ENCODE measurements around the gene IRX2. TPM values are rescaled to one million over a fixed set of nuclear protein-coding genes. Genes with fewer than 3 reads are reported as not detected.

The IRX2 gene
- total RNA-seq, 1 experiment from 2014 or later: not detected

DNA sequence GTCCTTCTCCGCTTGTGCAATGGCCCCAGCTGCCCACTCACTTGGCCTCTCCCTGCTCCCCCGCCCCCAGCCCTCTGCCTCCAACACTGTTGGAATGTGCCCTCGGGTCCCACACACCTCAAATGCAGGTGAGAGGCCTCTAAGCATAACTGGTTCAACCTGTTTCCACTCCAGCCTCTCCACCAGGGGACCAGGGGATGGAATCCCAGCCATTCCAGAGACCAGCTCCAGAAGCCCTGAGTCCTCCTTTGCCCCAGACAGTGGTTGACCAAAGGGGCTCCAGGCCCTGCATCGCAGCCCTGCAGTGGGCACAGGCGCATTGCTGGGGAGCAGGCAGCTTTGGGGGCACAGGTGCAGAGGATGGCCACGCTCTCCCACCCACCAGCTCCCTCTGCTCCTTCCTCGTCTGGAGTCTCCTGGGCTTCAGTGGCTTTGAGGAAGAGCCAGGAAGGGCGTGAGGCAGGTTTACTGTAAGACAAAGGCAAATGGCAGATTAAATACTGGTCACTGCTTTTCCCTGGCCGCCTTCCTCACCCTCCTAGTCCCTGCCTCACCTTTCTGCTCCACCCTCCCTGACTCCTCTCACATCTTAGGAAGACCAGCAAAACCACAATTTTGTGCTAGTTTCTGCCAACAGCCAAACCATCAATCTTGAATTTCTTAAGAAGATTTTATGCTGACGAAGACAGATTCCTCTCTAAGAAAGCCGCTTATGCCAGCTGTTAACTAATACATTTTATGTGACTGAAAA is 29.1 kb upstream of the IRX2 start:
- CTCF ChIA-PET: no interaction called here
- Histone ChIP-seq H3K27me3 (replicated peaks; ENCODE audit: insufficient read depth, low read depth, low read length, poor library complexity) (no peaks in the 10 kb centered on the region), H3K9me3 (ENCODE audit: low read depth, low read length, poor library complexity, severe bottlenecking) (peaks cover 21% of the 10 kb centered on the region), H3K36me3 (ENCODE audit: insufficient read depth, low read length, poor library complexity, severe bottlenecking) (no peaks in the 10 kb centered on the region), H3K4me3 (ENCODE audit: low read depth, low read length, poor library complexity, severe bottlenecking) (no peak overlapping the region), H3K27ac (ENCODE audit: low read depth, low read length, poor library complexity, severe bottlenecking) (no peak overlapping the region), H3K4me1 (ENCODE audit: insufficient read depth, low read length, poor library complexity, severe bottlenecking) (no peaks in the 10 kb centered on the region)
- no TSS peak for BruUV-seq (replicated peaks)
- no peak for TF ChIP-seq EZH2 (IDR thresholded peaks at IDR 0.05; ENCODE audit: borderline replicate concordance, low read depth, low read length, poor library complexity, severe bottlenecking)
- TF ChIP-seq, protein P1, sequence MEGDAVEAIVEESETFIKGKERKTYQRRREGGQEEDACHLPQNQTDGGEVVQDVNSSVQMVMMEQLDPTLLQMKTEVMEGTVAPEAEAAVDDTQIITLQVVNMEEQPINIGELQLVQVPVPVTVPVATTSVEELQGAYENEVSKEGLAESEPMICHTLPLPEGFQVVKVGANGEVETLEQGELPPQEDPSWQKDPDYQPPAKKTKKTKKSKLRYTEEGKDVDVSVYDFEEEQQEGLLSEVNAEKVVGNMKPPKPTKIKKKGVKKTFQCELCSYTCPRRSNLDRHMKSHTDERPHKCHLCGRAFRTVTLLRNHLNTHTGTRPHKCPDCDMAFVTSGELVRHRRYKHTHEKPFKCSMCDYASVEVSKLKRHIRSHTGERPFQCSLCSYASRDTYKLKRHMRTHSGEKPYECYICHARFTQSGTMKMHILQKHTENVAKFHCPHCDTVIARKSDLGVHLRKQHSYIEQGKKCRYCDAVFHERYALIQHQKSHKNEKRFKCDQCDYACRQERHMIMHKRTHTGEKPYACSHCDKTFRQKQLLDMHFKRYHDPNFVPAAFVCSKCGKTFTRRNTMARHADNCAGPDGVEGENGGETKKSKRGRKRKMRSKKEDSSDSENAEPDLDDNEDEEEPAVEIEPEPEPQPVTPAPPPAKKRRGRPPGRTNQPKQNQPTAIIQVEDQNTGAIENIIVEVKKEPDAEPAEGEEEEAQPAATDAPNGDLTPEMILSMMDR (conservative IDR thresholded peaks at IDR 0.05; ENCODE audit: low read depth, low read length): no peak
- intact Hi-C loops (cut with micrococcal nuclease; ENCODE audit: unreplicated experiment): no loop called here
- no peak for DNase-seq (ENCODE audit: low spot score)
- POLR2A ChIA-PET (ENCODE audit: low non-redundant PET): no interaction called here

DNA sequence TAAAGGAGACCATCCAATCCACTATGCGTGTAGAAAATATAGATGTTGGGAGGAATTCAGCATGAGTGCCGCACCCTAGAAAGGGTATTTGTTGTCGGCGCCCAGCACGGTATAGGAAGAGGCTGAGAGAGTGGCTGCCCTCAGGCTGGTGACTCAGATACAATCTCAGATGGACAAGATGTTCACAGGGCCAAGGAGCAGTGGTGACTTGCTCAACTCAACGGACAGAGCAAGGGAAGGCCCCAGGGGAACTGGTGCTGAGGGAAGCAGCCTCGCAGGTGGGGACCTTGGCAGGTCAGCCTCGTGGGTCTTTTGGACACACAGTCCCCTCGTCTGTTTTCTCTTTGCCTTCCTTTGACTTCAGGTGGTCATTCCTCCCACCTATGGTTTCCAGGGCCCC is 28.0 kb upstream of the IRX2 start:
- Histone ChIP-seq H3K27ac (ENCODE audit: low read depth, low read length, poor library complexity, severe bottlenecking) (no peak overlapping the region), H3K27me3 (replicated peaks; ENCODE audit: insufficient read depth, low read depth, low read length, poor library complexity) (no peaks in the 10 kb centered on the region), H3K4me1 (ENCODE audit: insufficient read depth, low read length, poor library complexity, severe bottlenecking) (no peaks in the 10 kb centered on the region), H3K36me3 (ENCODE audit: insufficient read depth, low read length, poor library complexity, severe bottlenecking) (no peaks in the 10 kb centered on the region), H3K4me3 (ENCODE audit: low read depth, low read length, poor library complexity, severe bottlenecking) (no peak overlapping the region), H3K9me3 (ENCODE audit: low read depth, low read length, poor library complexity, severe bottlenecking) (peaks cover 21% of the 10 kb centered on the region)
- BruUV-seq (replicated peaks): no TSS peak
- ChIA-PET POLR2A (ENCODE audit: low non-redundant PET) (no interaction called here), CTCF (no interaction called here)
- DNase-seq (ENCODE audit: low spot score): no peak
- TF ChIP-seq, protein P1 (conservative IDR thresholded peaks at IDR 0.05; ENCODE audit: low read depth, low read length): no peak
- TF ChIP-seq EZH2 (IDR thresholded peaks at IDR 0.05; ENCODE audit: borderline replicate concordance, low read depth, low read length, poor library complexity, severe bottlenecking): no peak
- intact Hi-C loops (cut with micrococcal nuclease; ENCODE audit: unreplicated experiment): no loop called here

DNA sequence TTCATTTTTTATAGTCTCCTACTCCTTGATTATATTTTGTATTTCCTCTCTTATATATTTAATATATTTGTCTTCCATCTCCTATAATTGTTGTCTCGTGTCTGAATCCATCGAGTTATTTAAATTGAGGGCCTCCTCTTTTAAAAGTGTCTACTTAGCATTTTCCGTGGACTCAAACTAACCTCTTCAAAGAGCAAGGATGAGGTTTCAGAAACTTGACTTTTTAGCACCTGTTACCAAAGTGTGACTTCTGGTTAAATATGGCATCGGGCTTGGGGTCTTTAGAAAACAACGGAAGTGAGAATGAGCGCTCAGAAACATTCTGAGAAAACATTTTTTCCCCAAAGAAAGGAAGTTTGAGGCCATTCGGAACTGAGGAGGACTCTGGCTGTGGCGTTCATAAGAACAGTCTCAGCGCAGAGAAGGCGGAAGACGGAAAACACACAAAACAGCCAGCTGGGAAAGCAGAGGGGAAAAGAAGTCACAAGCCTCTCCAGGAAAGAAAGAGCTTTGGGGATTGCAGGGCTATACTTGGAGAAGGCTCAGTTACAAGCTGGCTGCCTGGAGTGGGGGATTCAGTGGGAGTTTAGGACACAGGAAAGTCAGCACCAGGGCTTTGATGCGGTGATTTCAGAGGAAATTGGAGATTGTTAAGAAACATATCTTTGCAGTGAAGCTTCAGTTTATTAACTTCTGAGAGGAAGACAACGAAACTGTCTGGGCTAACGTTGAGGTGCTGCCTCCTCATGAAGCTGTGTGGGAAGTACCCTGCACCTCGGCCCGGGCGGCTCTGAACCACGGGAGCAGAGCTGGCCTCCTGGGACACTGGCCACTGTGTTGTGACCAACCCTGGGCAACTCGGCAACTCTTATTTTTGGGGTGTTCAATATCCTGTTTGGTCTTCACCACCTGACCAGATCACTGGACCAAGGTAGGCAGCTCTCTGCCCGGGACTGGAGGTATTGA is 25.1 kb upstream of the IRX2 start:
- Histone ChIP-seq H3K9me3 (ENCODE audit: low read depth, low read length, poor library complexity, severe bottlenecking) (peaks cover 12% of the 10 kb centered on the region), H3K27ac (ENCODE audit: low read depth, low read length, poor library complexity, severe bottlenecking) (no peak overlapping the region), H3K36me3 (ENCODE audit: insufficient read depth, low read length, poor library complexity, severe bottlenecking) (no peaks in the 10 kb centered on the region), H3K4me1 (ENCODE audit: insufficient read depth, low read length, poor library complexity, severe bottlenecking) (no peaks in the 10 kb centered on the region), H3K27me3 (replicated peaks; ENCODE audit: insufficient read depth, low read depth, low read length, poor library complexity) (no peaks in the 10 kb centered on the region), H3K4me3 (ENCODE audit: low read depth, low read length, poor library complexity, severe bottlenecking) (no peak overlapping the region)
- POLR2A ChIA-PET (ENCODE audit: low non-redundant PET): no interaction called here
- no peak for DNase-seq (ENCODE audit: low spot score)
- CTCF ChIA-PET: no interaction called here
- intact Hi-C loops (cut with micrococcal nuclease; ENCODE audit: unreplicated experiment): no loop called here
- TF ChIP-seq, protein P1 (conservative IDR thresholded peaks at IDR 0.05; ENCODE audit: low read depth, low read length): no peak
- no peak for TF ChIP-seq EZH2 (IDR thresholded peaks at IDR 0.05; ENCODE audit: borderline replicate concordance, low read depth, low read length, poor library complexity, severe bottlenecking)
- no TSS peak for BruUV-seq (replicated peaks)

Measured in A673 (cell line).